ENCODE measurements around the gene PDE11A. TPM values are rescaled to one million over a fixed set of nuclear protein-coding genes. Genes with fewer than 3 reads are reported as not detected.

The PDE11A gene
- total and polyA plus RNA-seq, 3 donors from 2014 or later: 2.2 to 7.8 (median 3.3) TPM

- 87 to 89% methylated on average over 5 of the region's 5 CpGs for WGBS, 2 donors
- intact Hi-C loops (cut with DNase I; ENCODE audit: low total_unique reads): no loop called here
- Histone ChIP-seq H3K4me3 (no peak overlapping the region), H3K27me3 (no peaks in the 10 kb centered on the region), H3K4me1 (no peaks in the 10 kb centered on the region), H3K36me3 (ENCODE audit: low read depth, missing control alignments) (no peaks in the 10 kb centered on the region), H3K27ac (no peak overlapping the region), H3K9me3 (no peaks in the 10 kb centered on the region)
- TF ChIP-seq CTCF (IDR thresholded peaks at IDR 0.05): no peak
- TF ChIP-seq POLR2A (IDR thresholded peaks at IDR 0.05): no peak
- no peak for DNase-seq
Measured at GRCh38 chr2:177669201-177669600, 403.4 kb downstream of the PDE11A start.

- DNase-seq: no peak
- H3K27me3 ChIP-seq: no peaks in the 10 kb centered on the region
- no peaks in the 10 kb centered on the region for H3K9me3 ChIP-seq
- intact Hi-C loops (cut with DNase I; ENCODE audit: low total_unique reads): no loop called here
- H3K4me3 ChIP-seq: no peak overlapping the region
- H3K27ac ChIP-seq: no peak overlapping the region
- 96 to 99% methylated on average over 3 of the region's 3 CpGs for WGBS, 2 donors
- H3K36me3 ChIP-seq (ENCODE audit: low read depth, missing control alignments): no peaks in the 10 kb centered on the region
- no peak for TF ChIP-seq CTCF (IDR thresholded peaks at IDR 0.05)
- no peak for TF ChIP-seq POLR2A (IDR thresholded peaks at IDR 0.05)
- no peaks in the 10 kb centered on the region for H3K4me1 ChIP-seq
Measured at GRCh38 chr2:177668617-177669016, 404.0 kb downstream of the PDE11A start.

- TF ChIP-seq CTCF (IDR thresholded peaks at IDR 0.05) (no peak), POLR2A (IDR thresholded peaks at IDR 0.05) (no peak)
- no peaks in the 10 kb centered on the region for H3K9me3 ChIP-seq
- no peaks in the 10 kb centered on the region for H3K4me1 ChIP-seq
- DNase-seq: no peak
- no peaks in the 10 kb centered on the region for H3K36me3 ChIP-seq (ENCODE audit: low read depth, missing control alignments)
- intact Hi-C loops (cut with DNase I; ENCODE audit: low total_unique reads): no loop called here
- 44 to 52% methylated on average over 1 of the region's 1 CpG for WGBS, 2 donors
- H3K4me3 ChIP-seq: no peak overlapping the region
- no peak overlapping the region for H3K27ac ChIP-seq
- no peaks in the 10 kb centered on the region for H3K27me3 ChIP-seq
Measured at GRCh38 chr2:177667626-177668025, 405.0 kb downstream of the PDE11A start.

GRCh38 chr2:177666408-177666807, 406.2 kb downstream of the PDE11A start:
- H3K27me3 ChIP-seq: no peaks in the 10 kb centered on the region
- intact Hi-C loops (cut with DNase I; ENCODE audit: low total_unique reads): no loop called here
- H3K4me1 ChIP-seq: no peaks in the 10 kb centered on the region
- no peak for TF ChIP-seq CTCF (IDR thresholded peaks at IDR 0.05)
- H3K4me3 ChIP-seq: no peak overlapping the region
- H3K27ac ChIP-seq: no peak overlapping the region
- DNase-seq: no peak
- H3K36me3 ChIP-seq (ENCODE audit: low read depth, missing control alignments): no peaks in the 10 kb centered on the region
- no peaks in the 10 kb centered on the region for H3K9me3 ChIP-seq

- 46 to 64% methylated on average over 2 of the region's 2 CpGs for WGBS, 2 donors
- DNase-seq: no peak
- Histone ChIP-seq H3K4me3 (no peak overlapping the region), H3K9me3 (no peaks in the 10 kb centered on the region), H3K4me1 (no peaks in the 10 kb centered on the region), H3K27ac (no peak overlapping the region), H3K36me3 (ENCODE audit: low read depth, missing control alignments) (no peaks in the 10 kb centered on the region), H3K27me3 (no peaks in the 10 kb centered on the region)
- intact Hi-C loops (cut with DNase I; ENCODE audit: low total_unique reads): no loop called here
- no peak for TF ChIP-seq POLR2A (IDR thresholded peaks at IDR 0.05)
- no peak for TF ChIP-seq CTCF (IDR thresholded peaks at IDR 0.05)
Measured at GRCh38 chr2:177665948-177666347, 406.6 kb downstream of the PDE11A start.
